Stimulated activated CD4-positive, alpha-beta T cell treated with anti-CD3 and anti-CD28 coated beads, Interleukin-12 subunit alpha, Interleukin-12 subunit beta, amount 100 ng/mL, for 4 hours (primary cell): ENCODE data around the gene DHRS7B.
A peak's percentile ranks its signal among the peaks of the same experiment; 100 is the strongest.
"Not testable (repeated sequence)": the region's sequence is repeated elsewhere in the genome, so short reads cannot be mapped to it uniquely, and the experiment has no call there.

Experiments used
- DNase-seq: peaks from one replicate; pipeline ENCODE4 v3.0.0-alpha.2; 2020

The DHRS7B gene

GRCh38 chr17:21212826-21213637 lies 86.3 kb downstream of the DHRS7B start:
- no peak for DNase-seq

GRCh38 chr17:21213638-21214014 lies 86.9 kb downstream of the DHRS7B start:
- no peak for DNase-seq

- peak; percentile 94 for DNase-seq
Measured at GRCh38 chr17:21214015-21214776, 87.4 kb downstream of the DHRS7B start, which contains the start of gene TMEM11. Gene TMEM11 (minus strand): TSS chr17:21214161. CDS start chr17:21214152, 9 bp downstream.

- DNase-seq, result no peak
Measured at GRCh38 chr17:21214777-21215541, 88.2 kb downstream of the DHRS7B start.

- DNase-seq, result no peak
Measured at GRCh38 chr17:21215935-21216334, 89.2 kb downstream of the DHRS7B start.

GRCh38 chr17:21217346-21217745 lies 90.6 kb downstream of the DHRS7B start:
- DNase-seq, result no peak

GRCh38 chr17:21218101-21218500 lies 91.3 kb downstream of the DHRS7B start:
- DNase-seq, result no peak

- DNase-seq, result no peak
Measured at GRCh38 chr17:21218831-21219380, 92.1 kb downstream of the DHRS7B start.

- DNase-seq, result no peak
Measured at GRCh38 chr17:21223086-21223485, 96.3 kb downstream of the DHRS7B start.

- DNase-seq, result not testable (repeated sequence)
Measured at GRCh38 chr17:21227277-21227676, 100.5 kb downstream of the DHRS7B start.

GRCh38 chr17:21228111-21228510 lies 101.3 kb downstream of the DHRS7B start:
- no peak for DNase-seq

GRCh38 chr17:21228845-21229244 lies 102.1 kb downstream of the DHRS7B start:
- no peak for DNase-seq

- DNase-seq, result no peak
Measured at GRCh38 chr17:21231533-21231932, 104.8 kb downstream of the DHRS7B start.

- no peak for DNase-seq
Measured at GRCh38 chr17:21232033-21232749, 105.4 kb downstream of the DHRS7B start.

GRCh38 chr17:21233581-21234347 lies 107.0 kb downstream of the DHRS7B start:
- DNase-seq, result no peak

GRCh38 chr17:21235921-21236320 lies 109.2 kb downstream of the DHRS7B start:
- DNase-seq, result no peak

- DNase-seq, result no peak
Measured at GRCh38 chr17:21239680-21240368, 113.1 kb downstream of the DHRS7B start.

GRCh38 chr17:21240369-21241055 lies 113.7 kb downstream of the DHRS7B start:
- no peak for DNase-seq
